GM19035 (cell line): ENCODE data around the gene SHISA7.

Experiments
- ATAC-seq: cut with Tn5 transposase; IDR thresholded peaks from one replicate; pipeline ENCODE4 v1.9.1; 2021; ENCODE audit not compliant: unreplicated experiment

SHISA7 gene

GRCh38 chr19:55464039-55464661 is 21.1 kb upstream of the SHISA7 start:
- ATAC-seq = no peak

DNA sequence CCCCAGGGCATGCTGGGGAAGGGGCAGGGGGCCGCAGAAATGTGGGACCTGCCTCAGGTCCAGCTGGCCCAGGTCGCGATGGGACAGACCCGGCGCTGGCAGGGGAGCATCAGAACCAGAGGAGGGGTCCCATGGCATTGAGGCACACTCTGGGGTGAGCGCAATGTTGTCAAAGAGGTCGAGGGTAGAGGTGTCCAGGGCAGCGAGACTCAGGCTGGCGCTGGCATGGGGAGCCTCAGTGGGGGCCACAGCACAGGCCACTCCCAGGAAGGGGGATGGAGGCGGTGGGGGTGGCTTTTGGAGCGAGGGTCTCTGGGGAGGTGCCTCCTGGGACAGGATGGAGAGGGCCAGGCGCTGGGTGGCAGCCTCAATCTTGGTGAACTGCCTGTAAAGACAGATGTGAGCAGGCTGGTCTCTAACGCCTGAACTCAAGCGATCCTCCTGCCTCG is 20.5 kb upstream of the SHISA7 start:
- no peak for ATAC-seq

- no peak for ATAC-seq
Measured at GRCh38 chr19:55462722-55463121, 19.6 kb upstream of the SHISA7 start.

DNA sequence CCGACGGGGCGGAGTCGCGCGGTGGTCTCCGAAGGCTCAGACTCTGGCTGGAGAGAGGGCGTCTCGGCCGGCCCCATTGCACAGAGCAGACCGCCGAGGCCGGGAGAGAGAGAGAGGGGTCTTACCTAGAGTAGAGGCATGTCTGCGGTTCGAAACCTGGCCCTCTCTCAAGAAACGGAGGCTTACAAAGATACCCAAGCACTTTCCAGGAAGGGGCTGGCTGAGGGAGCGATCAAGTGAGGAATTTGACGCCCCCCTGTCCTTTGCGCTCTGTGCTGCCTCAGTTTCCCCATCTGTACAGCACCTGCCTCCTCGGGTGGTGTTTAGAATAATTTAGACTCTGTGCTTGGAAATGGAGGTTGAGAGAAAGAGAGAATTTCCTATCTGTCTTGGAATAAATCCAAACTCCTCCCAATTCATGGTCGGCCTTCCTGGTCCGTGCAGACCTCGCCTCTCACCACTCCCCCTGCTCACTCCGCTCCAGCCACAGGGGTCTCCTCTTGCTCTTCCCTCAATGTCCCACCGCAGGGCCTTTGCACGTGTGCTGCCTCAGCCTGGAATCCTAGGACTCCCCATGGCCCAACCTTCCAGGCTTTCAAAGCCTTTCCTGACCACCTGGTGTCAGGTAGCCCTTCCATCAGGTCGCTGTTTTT is 19.0 kb upstream of the SHISA7 start:
- no peak for ATAC-seq

- ATAC-seq = peak; percentile 94
Measured at GRCh38 chr19:55461259-55461973, 18.3 kb upstream of the SHISA7 start, which contains the start of gene ISOC2. Gene ISOC2, minus strand, starts transcription at chr19:55461642. Its CDS starts 5,156 bp downstream, at chr19:55456486.

DNA sequence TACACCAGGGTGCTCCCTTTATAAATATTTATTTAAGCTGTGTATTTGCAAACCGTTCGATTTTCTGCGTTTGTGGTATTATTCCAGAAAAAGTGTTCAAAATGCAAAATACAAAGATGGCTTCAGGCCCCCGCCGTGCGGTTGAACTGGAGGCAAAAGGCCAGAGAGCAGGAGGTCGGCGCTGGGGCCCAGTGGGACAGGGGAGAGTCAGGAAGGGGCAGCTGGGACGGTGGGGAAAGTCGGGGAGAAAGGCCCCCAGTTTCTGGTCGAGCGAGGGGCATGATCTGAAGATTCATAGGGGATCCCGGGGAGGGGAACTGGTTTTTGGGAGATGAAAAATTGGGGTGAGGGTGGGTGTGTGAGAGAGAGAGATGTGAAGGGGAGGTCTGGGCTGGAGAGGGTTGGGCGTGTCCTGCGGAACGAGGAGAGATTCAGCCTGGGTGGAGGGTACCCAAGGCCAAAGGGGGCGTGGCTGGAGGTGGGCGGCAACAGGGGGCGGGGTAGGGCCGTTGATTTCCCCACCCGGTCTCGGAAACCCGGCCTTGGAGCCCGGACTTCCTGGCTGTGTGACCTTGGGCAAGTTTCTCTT is 17.7 kb upstream of the SHISA7 start:
- no peak for ATAC-seq

GRCh38 chr19:55459950-55460657 is 17.0 kb upstream of the SHISA7 start:
- ATAC-seq = no peak

DNA sequence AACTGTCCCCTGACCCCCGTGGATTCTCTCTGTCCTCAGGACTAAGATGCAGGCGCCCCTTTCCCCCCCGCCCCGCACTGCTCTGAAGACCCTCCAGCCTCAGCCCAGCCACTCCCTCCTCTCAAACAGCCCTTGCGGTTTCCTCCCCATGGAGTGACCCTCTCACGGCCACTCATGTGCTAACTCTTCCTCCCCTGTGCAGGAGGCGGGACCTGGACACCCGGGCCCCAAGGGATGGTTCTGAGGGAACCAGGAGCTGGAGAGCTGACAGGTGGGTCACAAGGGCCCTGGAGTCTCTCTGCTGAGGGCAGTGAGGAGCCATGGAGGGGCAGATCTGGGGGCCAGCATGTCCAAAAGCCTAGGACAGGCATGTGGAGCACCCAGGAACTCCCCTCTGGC is 16.4 kb upstream of the SHISA7 start:
- ATAC-seq = no peak

DNA sequence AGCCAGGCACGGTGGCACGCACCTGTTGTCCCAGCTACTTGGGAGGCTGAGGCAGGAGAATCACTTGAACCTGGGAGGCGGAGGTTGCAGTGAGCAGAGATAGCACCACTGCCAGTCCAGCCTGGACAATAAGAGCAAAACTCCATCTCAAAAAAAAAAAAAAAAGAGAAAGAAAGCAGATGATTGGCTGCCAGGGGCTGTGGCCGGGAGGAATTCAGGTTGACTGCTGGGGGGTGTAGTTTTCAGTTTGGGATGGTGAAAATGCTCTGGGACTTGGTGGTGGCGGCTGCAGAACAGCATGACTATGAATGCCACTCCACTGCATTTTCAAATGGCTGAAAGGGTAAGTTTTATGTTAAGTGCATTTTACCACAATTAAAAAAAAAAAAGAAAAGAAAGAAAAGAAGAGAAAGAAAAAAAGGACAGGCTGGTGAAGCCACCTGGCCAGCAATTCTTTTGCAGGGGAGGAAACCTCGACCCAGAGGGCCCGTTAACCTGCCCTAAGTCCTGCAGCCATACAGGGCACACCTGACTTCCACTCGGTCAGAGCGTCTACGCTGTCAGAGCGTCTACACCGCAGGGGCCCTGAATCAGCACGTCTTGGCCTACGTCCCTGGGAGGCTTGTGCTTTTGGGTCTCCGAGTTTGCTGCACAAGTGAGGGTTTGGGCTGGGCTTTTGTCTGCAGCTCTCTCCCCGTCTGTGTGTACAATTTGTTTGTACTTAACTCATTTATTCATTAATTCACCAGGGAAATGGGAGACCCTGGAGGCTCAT is 14.8 kb upstream of the SHISA7 start:
- ATAC-seq = no peak

GRCh38 chr19:55456347-55456746 is 13.2 kb upstream of the SHISA7 start:
- ATAC-seq = no peak

- ATAC-seq = no peak
Measured at GRCh38 chr19:55455576-55456235, 12.6 kb upstream of the SHISA7 start.

GRCh38 chr19:55454787-55455243 is 11.7 kb upstream of the SHISA7 start:
- no peak for ATAC-seq

- no peak for ATAC-seq
Measured at GRCh38 chr19:55453511-55454260, 10.6 kb upstream of the SHISA7 start.

DNA sequence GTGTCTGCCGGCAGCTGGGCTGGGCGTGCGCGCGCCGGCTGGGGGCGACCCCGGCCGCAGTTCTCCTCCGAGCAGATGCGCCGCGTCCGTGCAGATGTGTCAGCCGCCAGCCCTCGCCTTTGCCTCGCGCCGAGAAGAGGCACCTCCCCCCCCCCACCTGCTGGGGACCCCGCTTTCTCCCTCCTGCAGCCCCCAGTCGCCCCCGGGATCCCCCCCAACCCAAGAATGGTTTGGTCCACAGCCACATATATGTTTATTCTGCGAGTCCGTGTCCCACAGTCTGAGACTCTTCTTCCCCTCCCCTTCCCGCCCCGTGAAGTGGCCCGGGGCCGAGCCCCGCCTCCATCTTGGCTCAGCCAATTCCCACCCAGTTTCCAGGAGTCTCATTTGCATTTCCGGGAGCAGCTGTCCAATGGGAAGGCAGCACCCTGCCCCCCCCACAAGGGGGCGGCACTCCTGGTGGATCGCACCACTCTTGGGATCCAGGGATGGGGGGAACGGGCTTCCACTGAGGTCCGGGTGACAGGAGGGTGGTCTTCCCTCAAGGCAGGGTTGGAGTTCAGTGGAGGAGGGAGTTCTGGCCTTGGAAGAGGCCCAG is 9.7 kb upstream of the SHISA7 start:
- no peak for ATAC-seq

GRCh38 chr19:55451965-55452748 is 9.1 kb upstream of the SHISA7 start:
- ATAC-seq = no peak

DNA sequence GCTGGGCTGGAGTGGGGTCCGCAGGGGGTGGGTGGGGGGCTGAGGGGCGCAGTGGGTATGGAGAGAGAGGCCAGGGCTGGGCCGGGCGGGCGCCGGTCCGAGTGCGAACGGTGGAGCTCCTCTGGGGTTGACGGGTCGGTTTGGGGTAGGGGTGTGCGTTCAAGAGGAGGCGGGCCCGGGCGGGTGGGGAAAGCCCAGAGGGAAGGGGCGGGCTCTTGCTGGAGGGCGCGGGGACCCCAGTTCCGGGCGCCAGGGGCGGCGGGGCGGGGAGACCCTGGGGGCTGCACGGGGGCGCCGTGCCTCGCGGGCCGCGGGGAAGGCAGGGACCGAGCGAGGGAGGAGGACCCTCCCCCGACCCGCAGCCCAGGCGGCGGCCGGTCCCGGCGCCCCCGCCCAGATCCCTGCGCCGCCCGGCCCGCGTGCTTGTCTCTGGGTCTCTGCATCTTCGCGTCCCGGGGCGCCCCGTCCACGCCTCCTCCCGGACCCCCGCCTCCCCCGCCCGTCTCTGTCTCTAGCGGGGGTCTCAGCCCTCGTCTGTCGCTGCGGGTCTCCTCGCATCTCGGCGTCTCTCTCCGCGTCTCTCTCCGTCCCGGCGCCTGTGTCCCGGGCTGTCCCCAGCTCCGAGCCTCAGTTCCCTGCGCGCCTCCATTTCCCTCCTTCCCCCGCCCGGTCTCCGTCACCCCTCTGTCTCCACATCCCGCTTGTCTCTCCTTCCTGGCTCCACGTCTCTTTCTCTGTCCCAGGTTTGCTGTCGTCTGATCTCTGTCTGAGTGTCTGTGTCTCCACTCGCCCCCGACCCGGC is 8.3 kb upstream of the SHISA7 start:
- no peak for ATAC-seq

DNA sequence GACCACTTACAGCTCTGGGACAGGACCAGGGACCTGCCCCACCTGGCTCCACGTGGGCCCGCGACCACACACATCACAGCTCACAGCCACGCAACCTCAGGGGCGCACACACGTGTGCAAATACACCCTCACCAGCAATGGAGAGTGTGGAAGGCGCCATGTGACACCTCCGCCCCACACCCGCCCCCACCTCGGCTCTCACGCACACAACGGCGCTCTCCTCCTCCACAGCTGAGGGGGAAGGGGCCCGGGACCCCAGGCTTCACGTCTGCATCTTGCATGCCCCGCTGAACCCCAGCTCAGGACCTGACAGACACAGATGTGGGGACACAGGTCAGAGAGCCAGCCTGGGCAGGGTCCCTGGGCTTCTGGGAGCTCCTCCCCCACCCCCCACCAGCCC is 6.4 kb upstream of the SHISA7 start:
- ATAC-seq = no peak
